Hepatocyte (in vitro differentiated cells): Measurements from ENCODE around the gene IL15RA. TPM values are rescaled to one million over a fixed set of nuclear protein-coding genes. Genes with fewer than 3 reads are reported as not detected.

Experiments used
- DNase-seq: peaks from one replicate; pipeline ENCODE4 v3.0.0-alpha.2; 2016; ENCODE audit warnings: low spot score
- H2AFZ ChIP-seq: fragments of 200-600 bp; sonication (generic); 2 replicates; pipeline ENCODE4 v1.6.0; 2016; ENCODE audit warnings: antibody characterized with exemption, mild to moderate bottlenecking
- H3K27ac ChIP-seq: fragments of 200-600 bp; sonication (generic); 2 replicates; pipeline ENCODE4 v1.5.1; 2016; ENCODE audit warnings: mild to moderate bottlenecking
- H3K27me3 ChIP-seq: fragments of 200-600 bp; sonication (generic); 2 replicates; pipeline ENCODE4 v1.6.1; 2016
- H3K36me3 ChIP-seq: fragments of 200-600 bp; sonication (generic); replicated peaks from 2 replicates; pipeline ENCODE4 v1.5.1; 2016; ENCODE audit warnings: low read depth; ENCODE audit not compliant: insufficient read depth
- H3K4me1 ChIP-seq: fragments of 200-600 bp; sonication (generic); 2 replicates; pipeline ENCODE4 v1.5.1; 2016; ENCODE audit warnings: mild to moderate bottlenecking, moderate library complexity; ENCODE audit not compliant: insufficient read depth
- H3K4me2 ChIP-seq: fragments of 200-600 bp; sonication (generic); 2 replicates; pipeline ENCODE4 v1.6.0; 2016
- H3K4me3 ChIP-seq: fragments of 200-600 bp; sonication (generic); 2 replicates; pipeline ENCODE4 v1.5.1; 2016; ENCODE audit warnings: mild to moderate bottlenecking
- H3K79me2 ChIP-seq: fragments of 200-600 bp; sonication (generic); 2 replicates; pipeline ENCODE4 v1.6.0; 2017; ENCODE audit warnings: mild to moderate bottlenecking
- H3K9me2 ChIP-seq: fragments of 200-600 bp; sonication (generic); replicated peaks from 2 replicates; pipeline ENCODE4 v1.6.0; 2017; ENCODE audit warnings: mild to moderate bottlenecking; ENCODE audit not compliant: insufficient read depth
- H3K9me3 ChIP-seq: fragments of 200-600 bp; sonication (generic); 2 replicates; pipeline ENCODE4 v1.5.1; 2016; ENCODE audit warnings: low read depth, mild to moderate bottlenecking
- H4K20me1 ChIP-seq: fragments of 200-600 bp; sonication (generic); 2 replicates; pipeline ENCODE4 v1.6.0; 2016; ENCODE audit warnings: mild to moderate bottlenecking; ENCODE audit not compliant: insufficient read depth, poor library complexity, severe bottlenecking
- CTCF ChIP-seq: fragments of 200-600 bp; sonication (generic); IDR thresholded peaks from 2 replicates; pipeline ENCODE4 v1.5.1; 2016; ENCODE audit warnings: antibody characterized with exemption, mild to moderate bottlenecking; ENCODE audit not compliant: poor library complexity
- EZH2 ChIP-seq: fragments of 200-600 bp; sonication (generic); IDR thresholded peaks from 2 replicates; pipeline ENCODE4 v1.6.1; 2016; ENCODE audit warnings: antibody characterized with exemption, mild to moderate bottlenecking, borderline replicate concordance
- EZH2phosphoT487 ChIP-seq: fragments of 200-600 bp; sonication (generic); IDR thresholded peaks from one replicate; pipeline ENCODE4 v1.6.1; 2018; ENCODE audit warnings: antibody characterized with exemption, mild to moderate bottlenecking, low read depth, moderate library complexity; ENCODE audit not compliant: unreplicated experiment, severe bottlenecking
- WGBS: methylation state at CpG from one replicate; pipeline ENCODE4 v1.1.6; 2016; ENCODE audit warnings: low lambda C conversion rate; ENCODE audit errors: missing lambda C conversion rate; 5-methylcytosine and 5-hydroxymethylcytosine counted together
- polyA plus RNA-seq: library from polyadenylated mRNA; unstranded; fragments of >200 nt; fragmentation: Nextera tagmentation; extraction: Ambion mirVana; gene quantifications from 2 replicates; pipeline ENCODE4 v1.2.1, GENCODE V29; 2016
- total RNA-seq: library from RNA; depleted of rRNA; stranded (reverse); fragments of >200 nt; gene quantifications from 2 replicates; pipeline ENCODE4 v1.2.3, GENCODE V29; 2014

Gene IL15RA
- total and polyA plus RNA-seq, 2 experiments from 2014 or later: 2.4 to 3.8 TPM

GRCh38 chr10:6023661-6024333 lies 46.5 kb upstream of the IL15RA start:
- no peaks in the 10 kb centered on the region for H3K36me3 ChIP-seq
- no peak overlapping the region for H2AFZ ChIP-seq
- H3K4me1 ChIP-seq: no peaks in the 10 kb centered on the region
- H3K27me3 ChIP-seq: no peaks in the 10 kb centered on the region
- WGBS: 72% methylated on average over 12 of the region's 12 CpGs
- H3K4me3 ChIP-seq: no peak overlapping the region
- H4K20me1 ChIP-seq: no peaks in the 10 kb centered on the region
- no peaks in the 10 kb centered on the region for H3K79me2 ChIP-seq
- no peak overlapping the region for H3K27ac ChIP-seq
- H3K9me3 ChIP-seq: no peaks in the 10 kb centered on the region
- TF ChIP-seq CTCF (no peak), EZH2 (no peak), EZH2phosphoT487 (no peak)
- DNase-seq: no peak
- no peaks in the 10 kb centered on the region for H3K9me2 ChIP-seq
- no peak overlapping the region for H3K4me2 ChIP-seq

- no peaks in the 10 kb centered on the region for H3K27me3 ChIP-seq
- DNase-seq: no peak
- 68% methylated on average over 3 of the region's 3 CpGs for WGBS
Observed at GRCh38 chr10:6022660-6023059, 45.3 kb upstream of the IL15RA start.

GRCh38 chr10:6020826-6021225 lies 43.5 kb upstream of the IL15RA start:
- WGBS: 95% methylated on average over 9 of the region's 9 CpGs
- Histone ChIP-seq H3K9me2 (no peaks in the 10 kb centered on the region), H3K9me3 (no peaks in the 10 kb centered on the region), H3K79me2 (no peaks in the 10 kb centered on the region), H3K36me3 (no peaks in the 10 kb centered on the region), H4K20me1 (no peaks in the 10 kb centered on the region), H2AFZ (no peak overlapping the region), H3K4me1 (no peaks in the 10 kb centered on the region), H3K27ac (no peak overlapping the region), H3K4me2 (no peak overlapping the region), H3K27me3 (no peaks in the 10 kb centered on the region), H3K4me3 (no peak overlapping the region)
- no peak for DNase-seq
- TF ChIP-seq CTCF (no peak), EZH2 (no peak)

More at GRCh38 chr10:6022660-6023059, 45.3 kb upstream of the IL15RA start:
- Histone ChIP-seq H3K27ac (no peak overlapping the region), H3K4me2 (no peak overlapping the region), H3K4me3 (no peak overlapping the region), H3K4me1 (no peaks in the 10 kb centered on the region), H3K79me2 (no peaks in the 10 kb centered on the region), H2AFZ (no peak overlapping the region), H3K9me3 (no peaks in the 10 kb centered on the region), H3K36me3 (no peaks in the 10 kb centered on the region), H3K9me2 (no peaks in the 10 kb centered on the region), H4K20me1 (no peaks in the 10 kb centered on the region)
- TF ChIP-seq CTCF: no peak
- TF ChIP-seq EZH2phosphoT487: no peak
- no peak for TF ChIP-seq EZH2

GRCh38 chr10:6019796-6020195 lies 42.5 kb upstream of the IL15RA start:
- no peak for DNase-seq

More at GRCh38 chr10:6019796-6020195, 42.5 kb upstream of the IL15RA start:
- Histone ChIP-seq H3K36me3 (no peaks in the 10 kb centered on the region), H3K9me3 (no peaks in the 10 kb centered on the region), H3K27ac (no peak overlapping the region), H3K79me2 (no peaks in the 10 kb centered on the region), H3K4me3 (no peak overlapping the region), H3K9me2 (no peaks in the 10 kb centered on the region), H2AFZ (no peak overlapping the region), H3K4me2 (no peak overlapping the region), H4K20me1 (no peaks in the 10 kb centered on the region), H3K4me1 (no peaks in the 10 kb centered on the region), H3K27me3 (no peaks in the 10 kb centered on the region)
- no peak for TF ChIP-seq EZH2phosphoT487
- TF ChIP-seq EZH2: no peak
- TF ChIP-seq CTCF: no peak
- 94% methylated on average over 12 of the region's 12 CpGs for WGBS
